Kidney (tissue), 14 donors: ENCODE measurements around the gene IFT52. TPM values are rescaled to one million over a fixed set of nuclear protein-coding genes. Genes with fewer than 3 reads are reported as not detected.

Source experiments
- DNase-seq, 5 donors: peaks; one replicate each; pipeline ENCODE4 v3.0.0-alpha.2; 2013 to 2020
- FAIRE-seq: peaks from 2 replicates; lab custom pipeline; 2012; peaks lifted over from hg19 to GRCh38; lab: Jason Lieb, UNC
- H3K27ac ChIP-seq, 2 donors: one replicate each; pipeline ENCODE4 v1.7.0; 2013; ENCODE audit warnings: low read depth in 2 of 2, low read length in 2 of 2, inconsistent platforms in 1 of 2
- H3K27me3 ChIP-seq: one replicate; pipeline ENCODE4 v1.7.1; 2013; ENCODE audit warnings: low read length, inconsistent platforms; ENCODE audit not compliant: control insufficient read depth, insufficient read depth
- H3K36me3 ChIP-seq, 3 donors: one replicate each; pipeline versions ENCODE4 v1.7.0 to v1.7.1; 2013; ENCODE audit warnings: low read length in 3 of 3, control low read depth in 1 of 3, inconsistent platforms in 1 of 3; ENCODE audit not compliant: insufficient read depth in 3 of 3, control insufficient read depth in 2 of 3
- H3K4me1 ChIP-seq, 3 donors: one replicate each; pipeline versions ENCODE4 v1.7.0 to v1.7.1; 2013; ENCODE audit warnings: low read length in 3 of 3, inconsistent platforms in 1 of 3, low read depth in 1 of 3; ENCODE audit not compliant: control insufficient read depth in 2 of 3, insufficient read depth in 2 of 3
- H3K4me3 ChIP-seq, 3 donors: one replicate each; pipeline versions ENCODE4 v1.7.0 to v1.8.1; 2013; ENCODE audit warnings: low read length in 3 of 3, control low read depth in 1 of 3, inconsistent platforms in 1 of 3
- H3K9ac ChIP-seq, 3 donors: one replicate each; pipeline versions ENCODE4 v1.7.0 to v1.7.1; 2013; ENCODE audit warnings: low read length in 3 of 3, control low read depth in 1 of 3, inconsistent platforms in 1 of 3
- H3K9me3 ChIP-seq, 3 donors: one replicate each; pipeline versions ENCODE4 v1.7.0 to v1.7.1; 2013; ENCODE audit warnings: low read length in 3 of 3, control low read depth in 1 of 3, inconsistent platforms in 1 of 3; ENCODE audit not compliant: control insufficient read depth in 2 of 3, insufficient read depth in 1 of 3
- intact Hi-C: fragments of 100-400 bp; cut with DNase I; formaldehyde crosslinking; loops from one replicate; pipeline ENCODE4 v1.11.1; 2022
- polyA plus RNA-seq: library from polyadenylated mRNA; stranded (reverse); fragments of 350-450 nt; fragmentation: Illumina TruSeq; extraction: RNeasy Lipid Tissue Mini Kit (QIAGEN cat#74804); gene quantifications from one replicate; pipeline ENCODE4 v1.2.3, GENCODE V29; 2014; ENCODE audit warnings: low read depth, low replicate concordance; ENCODE audit not compliant: insufficient read depth
- total RNA-seq: library from RNA; stranded (reverse); fragmentation: NEBNext Ultra II Directional; extraction: Animal tissue kit (Norgen Biotek cat#: 25700); gene quantifications from one replicate; pipeline ENCODE4 v1.2.1, GENCODE V29; 2021
- TF ChIP-seq, protein P1 (sequence below): IDR thresholded peaks from 3 replicates; pipeline ENCODE4 v1.5.1; 2012; ENCODE audit warnings: mild to moderate bottlenecking, moderate library complexity, borderline replicate concordance; ENCODE audit not compliant: insufficient read depth; ENCODE audit errors: extremely low read depth
- donor health status: control.
- donor health status: control.
- donor health status: control.
- donor health status: control.
- donor health status: control.
- donor health status: DM: yes; HTN: yes; CAD: no.
- donor health status: Normal renal cell carcinoma (clear cell type).

Gene IFT52
- total and polyA plus RNA-seq, 2 donors from 2014 or later = 27.0 to 35.2 TPM

GRCh38 chr20:43563991-43564390, 26.7 kb upstream of the IFT52 start:
- Histone ChIP-seq H3K4me1 (peaks cover 0 to 7% (median 5%) of the 10 kb centered on the region in 3 donors), H3K36me3 (peaks cover 0 to 14% (median 5%) of the 10 kb centered on the region in 3 donors), H3K9me3 (no peaks in the 10 kb centered on the region), H3K9ac (no peak overlapping the region), H3K4me3 (no peak overlapping the region), H3K27ac (no peak overlapping the region), H3K27me3 (no peaks in the 10 kb centered on the region)
- intact Hi-C loops = no loop called here
- DNase-seq = peak in 1 of 5 donors; percentile 22
- TF ChIP-seq, protein P1, sequence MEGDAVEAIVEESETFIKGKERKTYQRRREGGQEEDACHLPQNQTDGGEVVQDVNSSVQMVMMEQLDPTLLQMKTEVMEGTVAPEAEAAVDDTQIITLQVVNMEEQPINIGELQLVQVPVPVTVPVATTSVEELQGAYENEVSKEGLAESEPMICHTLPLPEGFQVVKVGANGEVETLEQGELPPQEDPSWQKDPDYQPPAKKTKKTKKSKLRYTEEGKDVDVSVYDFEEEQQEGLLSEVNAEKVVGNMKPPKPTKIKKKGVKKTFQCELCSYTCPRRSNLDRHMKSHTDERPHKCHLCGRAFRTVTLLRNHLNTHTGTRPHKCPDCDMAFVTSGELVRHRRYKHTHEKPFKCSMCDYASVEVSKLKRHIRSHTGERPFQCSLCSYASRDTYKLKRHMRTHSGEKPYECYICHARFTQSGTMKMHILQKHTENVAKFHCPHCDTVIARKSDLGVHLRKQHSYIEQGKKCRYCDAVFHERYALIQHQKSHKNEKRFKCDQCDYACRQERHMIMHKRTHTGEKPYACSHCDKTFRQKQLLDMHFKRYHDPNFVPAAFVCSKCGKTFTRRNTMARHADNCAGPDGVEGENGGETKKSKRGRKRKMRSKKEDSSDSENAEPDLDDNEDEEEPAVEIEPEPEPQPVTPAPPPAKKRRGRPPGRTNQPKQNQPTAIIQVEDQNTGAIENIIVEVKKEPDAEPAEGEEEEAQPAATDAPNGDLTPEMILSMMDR = no peak
- FAIRE-seq = no peak

DNA sequence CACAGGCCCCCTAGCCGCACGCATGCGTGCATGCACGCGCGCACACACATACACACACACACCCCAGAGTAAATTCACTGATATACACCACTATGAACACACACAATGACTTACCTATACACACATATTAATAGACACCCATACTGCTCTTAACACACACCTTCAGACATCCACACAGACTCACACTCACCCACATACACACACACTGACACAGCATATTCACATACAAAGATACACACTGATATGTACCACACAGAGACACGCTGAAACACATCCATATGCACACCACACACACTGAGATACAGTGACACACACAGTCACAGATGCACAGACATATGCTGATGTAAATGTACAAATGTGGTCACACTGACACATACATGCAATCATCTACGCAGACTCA, 26.3 kb upstream of the IFT52 start:
- intact Hi-C loops = no loop called here
- DNase-seq = no peak
- no peak overlapping the region for H3K9ac ChIP-seq
- peaks cover 0 to 18% (median 10%) of the 10 kb centered on the region in 3 donors for H3K36me3 ChIP-seq
- peak overlapping the region in 1 of 3 donors; percentile 2 for H3K4me3 ChIP-seq
- TF ChIP-seq, protein P1 = no peak
- H3K4me1 ChIP-seq = peaks cover 0 to 7% (median 5%) of the 10 kb centered on the region in 3 donors
- no peaks in the 10 kb centered on the region for H3K9me3 ChIP-seq
- H3K27ac ChIP-seq = no peak overlapping the region
- no peaks in the 10 kb centered on the region for H3K27me3 ChIP-seq
- no peak for FAIRE-seq

DNA sequence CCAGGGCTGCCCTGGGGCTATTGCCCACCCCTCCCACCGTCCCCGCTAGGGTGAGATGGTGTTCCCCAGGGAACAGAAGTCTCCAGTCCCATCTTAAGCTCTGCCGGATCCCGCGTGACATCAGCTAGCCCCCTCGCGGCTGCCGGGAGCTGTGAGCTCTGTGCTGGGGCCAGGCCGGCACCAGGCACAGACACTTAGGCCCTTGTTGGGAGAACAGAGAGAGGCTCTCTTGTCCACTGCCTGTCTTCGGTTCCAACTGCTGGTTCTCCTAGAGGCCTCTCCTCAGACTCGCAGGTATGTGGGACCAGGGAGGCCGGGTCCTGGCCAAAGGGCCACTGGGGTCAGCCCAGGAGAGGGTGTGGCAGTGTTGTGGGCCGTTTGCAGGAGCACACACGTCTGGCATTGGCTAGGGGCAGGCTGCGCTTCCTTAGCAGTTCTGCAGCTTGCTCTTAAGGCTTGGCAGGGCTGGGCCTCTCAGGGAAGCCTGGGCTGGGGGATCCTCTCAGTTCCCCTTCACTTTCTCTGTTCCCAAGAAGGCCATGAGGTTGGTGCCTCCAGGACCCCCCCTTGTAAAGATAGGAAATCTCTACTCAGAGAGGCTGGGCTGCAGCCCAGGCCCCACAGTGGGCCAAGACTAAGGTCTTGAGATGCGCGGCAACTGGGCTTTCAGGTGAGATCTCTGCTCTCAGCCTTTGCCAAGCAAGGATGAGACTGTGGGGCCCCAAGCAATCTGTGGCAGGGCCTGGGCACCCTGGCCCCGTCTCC, 25.6 kb upstream of the IFT52 start:
- TF ChIP-seq, protein P1 = no peak
- FAIRE-seq = no peak
- intact Hi-C loops = no loop called here
- Histone ChIP-seq H3K4me1 (peaks cover 0 to 7% (median 5%) of the 10 kb centered on the region in 3 donors), H3K27ac (no peak overlapping the region), H3K27me3 (no peaks in the 10 kb centered on the region), H3K9me3 (no peaks in the 10 kb centered on the region), H3K9ac (no peak overlapping the region), H3K4me3 (peak overlapping the region in 1 of 3 donors; percentile 2), H3K36me3 (peaks cover 0 to 23% (median 17%) of the 10 kb centered on the region in 3 donors)
- peak in 1 of 5 donors; percentile 59 for DNase-seq
